Osteoblast (primary cell): ENCODE data around the gene RPA3. TPM values are rescaled to one million over a fixed set of nuclear protein-coding genes. Genes with fewer than 3 reads are reported as not detected.

Source experiments
- DNase-seq: peaks from one replicate; pipeline ENCODE4 v3.0.0; 2011; ENCODE audit warnings: low spot score, mixed read lengths; ENCODE audit not compliant: insufficient read length; ENCODE audit errors: missing footprints
- H2AFZ ChIP-seq: 2 replicates; pipeline ENCODE4 v1.6.0; 2011; ENCODE audit warnings: mild to moderate bottlenecking, low read length
- H3K27ac ChIP-seq: 2 replicates; pipeline ENCODE4 v1.5.1; 2011; ENCODE audit warnings: mild to moderate bottlenecking, low read depth, low read length, moderate library complexity
- H3K27me3 ChIP-seq: 2 replicates; pipeline ENCODE4 v1.6.0; 2012; ENCODE audit warnings: mild to moderate bottlenecking, control low read depth, inconsistent platforms, low read length, moderate library complexity; ENCODE audit not compliant: insufficient read depth
- H3K36me3 ChIP-seq: 2 replicates; pipeline ENCODE4 v1.5.1; 2011; ENCODE audit warnings: mild to moderate bottlenecking, low read length, control low read depth, moderate library complexity; ENCODE audit not compliant: insufficient read depth
- H3K4me1 ChIP-seq: 2 replicates; pipeline ENCODE4 v1.5.1; 2011; ENCODE audit warnings: mild to moderate bottlenecking, low read length, control low read depth, moderate library complexity; ENCODE audit not compliant: insufficient read depth
- H3K4me2 ChIP-seq: 2 replicates; pipeline ENCODE4 v1.6.0; 2011; ENCODE audit warnings: mild to moderate bottlenecking, low read length; ENCODE audit not compliant: insufficient read depth
- H3K4me3 ChIP-seq: fragments of 200-600 bp; sonication (generic); 3 replicates; pipeline ENCODE4 v1.5.1; 2012; ENCODE audit warnings: mild to moderate bottlenecking, low read length, inconsistent platforms; ENCODE audit not compliant: insufficient read depth
- H3K79me2 ChIP-seq: 2 replicates; pipeline ENCODE4 v1.6.0; 2012; ENCODE audit warnings: mild to moderate bottlenecking, low read length, control low read depth, inconsistent platforms; ENCODE audit not compliant: insufficient read depth
- H3K9me3 ChIP-seq: 2 replicates; pipeline ENCODE4 v1.5.1; 2011; ENCODE audit warnings: low read depth, low read length, control low read depth
- H4K20me1 ChIP-seq: 2 replicates; pipeline ENCODE4 v1.6.0; 2012; ENCODE audit warnings: mild to moderate bottlenecking, low read length, control low read depth; ENCODE audit not compliant: insufficient read depth
- CTCF ChIP-seq: IDR thresholded peaks from 2 replicates; pipeline ENCODE4 v1.5.1; 2011; ENCODE audit warnings: mild to moderate bottlenecking, low read depth, low read length, moderate library complexity; ENCODE audit errors: extremely low read depth
- total RNA-seq: library from RNA; depleted of rRNA; stranded (reverse); fragments of >200 nt; gene quantifications from 2 replicates; pipeline ENCODE4 v1.2.3, GENCODE V29; 2012

The RPA3 gene
- total RNA-seq, 1 donor, result 16.6 TPM

- Histone ChIP-seq H3K27me3 (no peaks in the 10 kb centered on the region), H4K20me1 (no peaks in the 10 kb centered on the region), H2AFZ (no peak overlapping the region), H3K4me1 (no peaks in the 10 kb centered on the region), H3K79me2 (no peaks in the 10 kb centered on the region), H3K4me3 (no peak overlapping the region), H3K9me3 (no peaks in the 10 kb centered on the region), H3K36me3 (no peaks in the 10 kb centered on the region), H3K4me2 (no peak overlapping the region), H3K27ac (no peak overlapping the region)
- no peak for TF ChIP-seq CTCF
- no peak for DNase-seq
Observed at GRCh38 chr7:7745258-7745657, 26.9 kb upstream of the RPA3 start.

GRCh38 chr7:7742223-7742622 lies 23.8 kb upstream of the RPA3 start:
- no peaks in the 10 kb centered on the region for H3K4me1 ChIP-seq
- H3K4me3 ChIP-seq, result no peak overlapping the region
- no peaks in the 10 kb centered on the region for H3K36me3 ChIP-seq
- no peaks in the 10 kb centered on the region for H4K20me1 ChIP-seq
- no peaks in the 10 kb centered on the region for H3K9me3 ChIP-seq
- H3K4me2 ChIP-seq, result no peak overlapping the region
- no peak for TF ChIP-seq CTCF
- no peak overlapping the region for H3K27ac ChIP-seq
- no peak overlapping the region for H2AFZ ChIP-seq
- DNase-seq, result no peak
- H3K27me3 ChIP-seq, result no peaks in the 10 kb centered on the region
- H3K79me2 ChIP-seq, result no peaks in the 10 kb centered on the region

- Histone ChIP-seq H3K4me3 (no peak overlapping the region), H3K27me3 (no peaks in the 10 kb centered on the region), H3K36me3 (no peaks in the 10 kb centered on the region), H2AFZ (no peak overlapping the region), H3K4me1 (no peaks in the 10 kb centered on the region), H4K20me1 (no peaks in the 10 kb centered on the region), H3K9me3 (no peaks in the 10 kb centered on the region), H3K79me2 (no peaks in the 10 kb centered on the region), H3K4me2 (no peak overlapping the region), H3K27ac (no peak overlapping the region)
- no peak for TF ChIP-seq CTCF
- DNase-seq, result no peak
Observed at GRCh38 chr7:7740037-7740355, 21.6 kb upstream of the RPA3 start.

DNA sequence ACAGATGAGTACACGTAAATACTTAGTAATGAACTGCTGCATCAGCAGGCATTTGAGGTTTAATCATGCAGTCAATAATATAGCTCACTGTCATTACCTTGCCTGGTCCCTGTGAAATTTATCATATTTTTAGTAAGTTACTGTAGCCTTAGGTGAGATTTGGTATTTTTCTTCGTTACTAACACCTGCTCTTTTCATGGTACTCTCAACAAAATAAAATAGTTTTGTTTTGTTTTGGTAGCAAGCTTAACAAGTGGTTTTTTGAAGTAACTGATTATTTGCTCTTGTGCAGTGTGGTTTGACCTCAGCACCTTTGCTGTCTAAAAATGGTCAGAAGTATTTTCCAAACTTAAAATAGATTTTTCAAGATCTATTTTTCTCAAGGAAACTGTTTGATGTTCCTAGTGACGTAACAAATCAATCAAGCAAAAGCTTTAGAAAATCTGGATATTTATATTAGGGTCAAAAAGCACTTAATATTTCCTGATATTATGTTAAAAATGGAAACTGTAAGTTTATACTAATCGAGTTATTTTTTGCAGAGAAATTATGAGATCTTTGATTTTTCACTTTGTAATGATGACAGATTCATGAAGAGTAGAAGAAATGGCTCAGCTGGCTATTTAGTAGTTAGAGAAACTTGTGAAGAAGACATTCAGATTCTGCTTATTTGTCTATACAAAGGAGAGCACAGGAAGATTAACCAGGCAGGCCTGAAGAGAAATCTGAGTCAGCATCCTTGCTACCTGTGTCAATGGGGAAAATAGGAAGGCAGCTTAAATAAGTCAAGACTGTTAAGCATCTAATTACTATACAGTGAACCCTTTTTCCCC lies 21.0 kb upstream of the RPA3 start:
- no peaks in the 10 kb centered on the region for H3K9me3 ChIP-seq
- H3K27ac ChIP-seq, result no peak overlapping the region
- TF ChIP-seq CTCF, result no peak
- no peaks in the 10 kb centered on the region for H4K20me1 ChIP-seq
- H3K79me2 ChIP-seq, result no peaks in the 10 kb centered on the region
- no peak overlapping the region for H2AFZ ChIP-seq
- DNase-seq, result no peak
- H3K4me1 ChIP-seq, result no peaks in the 10 kb centered on the region
- H3K36me3 ChIP-seq, result no peaks in the 10 kb centered on the region
- no peaks in the 10 kb centered on the region for H3K27me3 ChIP-seq
- no peak overlapping the region for H3K4me3 ChIP-seq
- H3K4me2 ChIP-seq, result no peak overlapping the region
